Ascending aorta (tissue), 2 donors: ENCODE data around the gene SLC39A2. TPM values are rescaled to one million over a fixed set of nuclear protein-coding genes. Genes with fewer than 3 reads are reported as not detected.
A peak's percentile ranks its signal among the peaks of the same experiment; 100 is the strongest.
"Not testable (repeated sequence)": the region's sequence is repeated elsewhere in the genome, so short reads cannot be mapped to it uniquely, and the experiment has no call there.

Source experiments
- DNase-seq, 2 donors: peaks; one replicate each; pipeline ENCODE4 v3.0.0-alpha.2; 2019; ENCODE audit warnings: low spot score in 2 of 2
- H3K27ac ChIP-seq, 2 donors: fragments of 200-600 bp; sonication (generic); one replicate each; pipeline ENCODE4 v1.5.1; 2016 to 2017; ENCODE audit warnings: mild to moderate bottlenecking in 1 of 2
- H3K27me3 ChIP-seq: fragments of 200-600 bp; sonication (generic); one replicate; pipeline ENCODE4 v1.5.1; 2017
- H3K36me3 ChIP-seq, 2 donors: fragments of 200-600 bp; sonication (generic); one replicate each; pipeline ENCODE4 v1.5.1; 2016
- H3K4me1 ChIP-seq, 2 donors: fragments of 200-600 bp; sonication (generic); one replicate each; pipeline ENCODE4 v1.5.1; 2016 to 2017; ENCODE audit warnings: mild to moderate bottlenecking in 1 of 2
- H3K4me3 ChIP-seq, 2 donors: fragments of 200-600 bp; sonication (generic); one replicate each; pipeline ENCODE4 v1.5.1; 2016 to 2017; ENCODE audit warnings: mild to moderate bottlenecking in 1 of 2
- H3K9me3 ChIP-seq, 2 donors: fragments of 200-600 bp; sonication (generic); one replicate each; pipeline ENCODE4 v1.5.1; 2016
- CTCF ChIP-seq, 3 experiments: fragments of 200-600 bp in 2 of 3; fragments of 450-650 bp in 1 of 3; sonication (generic) in 2 of 3; IDR thresholded peaks; one replicate each; pipeline ENCODE4 v1.5.1; 2016 to 2019; ENCODE audit warnings: antibody characterized with exemption in 3 of 3, mild to moderate bottlenecking in 1 of 3, moderate library complexity in 1 of 3
- intact Hi-C: fragments of 100-400 bp; cut with DNase I; formaldehyde crosslinking; loops from one replicate; pipeline ENCODE4 v1.15.1; 2023
- total RNA-seq: library from RNA; depleted of rRNA; stranded (reverse); fragments of >200 nt; gene quantifications from one replicate; pipeline ENCODE4 v1.1.0, GENCODE V29; 2016

Gene SLC39A2
- total RNA-seq, 1 donor from 2014 or later = not detected

- no peak for TF ChIP-seq CTCF (IDR thresholded peaks at IDR 0.05)
- H3K27ac ChIP-seq = no peak overlapping the region
- intact Hi-C loops = no loop called here
- no peak overlapping the region for H3K4me3 ChIP-seq
- H3K9me3 ChIP-seq = no peaks in the 10 kb centered on the region
- no peaks in the 10 kb centered on the region for H3K27me3 ChIP-seq
- H3K4me1 ChIP-seq = peaks cover 0 to 5% of the 10 kb centered on the region in 2 donors
- DNase-seq = no peak
- H3K36me3 ChIP-seq = no peaks in the 10 kb centered on the region
Measured at GRCh38 chr14:20978687-20979086, 20.4 kb upstream of the SLC39A2 start.

GRCh38 chr14:20980906-20981305, 18.2 kb upstream of the SLC39A2 start:
- no peak overlapping the region for H3K4me3 ChIP-seq
- DNase-seq = no peak
- H3K36me3 ChIP-seq = no peaks in the 10 kb centered on the region
- no peaks in the 10 kb centered on the region for H3K4me1 ChIP-seq
- intact Hi-C loops = loop anchor here (10.0 kb wide), 1 partner anchor 284 kb away; the partner anchor contains the start of gene HNRNPC
- H3K27me3 ChIP-seq = no peaks in the 10 kb centered on the region
- TF ChIP-seq CTCF (IDR thresholded peaks at IDR 0.05) = no peak
- H3K27ac ChIP-seq = no peak overlapping the region
- no peaks in the 10 kb centered on the region for H3K9me3 ChIP-seq

DNA sequence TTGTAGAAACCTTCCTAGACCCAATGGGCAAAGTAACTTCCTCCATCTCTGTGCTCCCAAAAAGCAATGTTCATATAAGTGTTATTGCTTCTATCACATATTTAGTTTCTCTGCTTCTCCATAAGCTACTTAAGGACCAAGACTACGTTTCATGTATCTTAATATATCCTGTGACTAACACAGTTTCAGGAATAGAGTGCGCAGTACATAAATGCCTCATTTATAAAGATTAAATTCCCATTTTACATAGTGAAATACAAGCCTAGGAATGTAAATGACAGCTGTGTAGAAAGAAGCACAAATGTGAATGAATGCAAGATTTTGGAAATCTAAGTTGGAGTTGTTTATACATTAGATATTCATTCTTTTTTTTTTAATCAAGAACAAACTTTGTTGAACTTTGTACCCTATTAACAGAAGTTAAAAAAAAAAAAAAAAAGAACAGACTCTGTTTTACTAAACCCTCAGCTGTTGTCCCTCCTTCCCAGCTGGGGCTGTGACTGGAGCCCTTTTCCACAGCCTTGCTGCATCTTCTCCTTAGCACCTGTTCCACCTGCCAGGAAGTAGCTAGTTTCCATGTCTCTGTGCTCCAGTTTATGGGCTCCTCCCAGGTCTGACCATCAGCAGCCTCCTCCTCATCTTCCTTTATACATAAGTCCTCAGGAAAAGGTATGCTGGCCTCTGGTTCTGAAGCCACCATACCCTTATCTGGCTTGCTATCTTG, 16.3 kb upstream of the SLC39A2 start:
- no peak overlapping the region for H3K4me3 ChIP-seq
- intact Hi-C loops = loop anchor here (10.0 kb wide), 1 partner anchor 282 kb away; the partner anchor contains the start of gene HNRNPC

GRCh38 chr14:20985650-20986049, 13.4 kb upstream of the SLC39A2 start:
- DNase-seq = not testable (repeated sequence)
- intact Hi-C loops = loop anchor here (5.0 to 10.0 kb wide), 5 partner anchors 107 to 653 kb away; partner anchors contain the start of genes CCNB1IP1, HNRNPC and TEP1

More for the DNA sequence above, 16.3 kb upstream of the SLC39A2 start:
- Histone ChIP-seq H3K27me3 (no peaks in the 10 kb centered on the region), H3K27ac (no peak overlapping the region), H3K9me3 (no peaks in the 10 kb centered on the region), H3K4me1 (peaks cover 13% of the 10 kb centered on the region in 2 donors), H3K36me3 (no peaks in the 10 kb centered on the region)
- no peak for DNase-seq
- no peak for TF ChIP-seq CTCF (IDR thresholded peaks at IDR 0.05)

DNA sequence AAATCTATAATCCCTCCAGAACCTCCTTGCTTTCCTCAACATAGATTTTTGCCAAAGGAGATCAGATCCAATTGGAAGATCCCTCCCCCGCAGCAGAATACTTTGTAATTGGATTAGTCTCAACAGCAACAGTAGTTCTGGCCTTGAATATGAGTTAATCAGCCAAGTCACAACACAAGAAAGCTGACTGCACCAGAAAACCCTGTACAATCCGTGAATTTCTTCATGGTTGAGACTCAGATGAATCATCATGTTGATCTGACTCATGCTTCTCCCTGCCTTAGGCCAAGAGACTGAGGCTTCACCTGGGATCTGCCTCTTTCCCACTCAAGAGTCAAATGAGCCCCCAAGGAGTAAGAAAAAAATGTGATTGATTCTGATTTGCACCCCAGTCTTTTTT, 12.3 kb upstream of the SLC39A2 start:
- Histone ChIP-seq H3K4me1 (peaks cover 27 to 35% of the 10 kb centered on the region in 2 donors), H3K27me3 (no peaks in the 10 kb centered on the region), H3K27ac (peak overlapping the region; percentile 36 to 75), H3K4me3 (no peak overlapping the region), H3K9me3 (no peaks in the 10 kb centered on the region), H3K36me3 (peaks cover 0 to 4% of the 10 kb centered on the region in 2 donors)
- TF ChIP-seq CTCF (IDR thresholded peaks at IDR 0.05) = no peak
- intact Hi-C loops = loop anchor here (1.0 to 10.0 kb wide), 7 partner anchors 16 to 655 kb away; partner anchors contain the start of genes CCNB1IP1, HNRNPC, RNASE4 and TEP1
- peak in 1 of 2 donors; percentile 80 for DNase-seq

More at GRCh38 chr14:20985650-20986049, 13.4 kb upstream of the SLC39A2 start:
- H3K9me3 ChIP-seq, H3K27me3 ChIP-seq, H3K4me3 ChIP-seq, H3K27ac ChIP-seq, H3K36me3 ChIP-seq: not testable (repeated sequence)
- H3K4me1 ChIP-seq = peaks cover 24 to 27% of the 10 kb centered on the region in 2 donors
